Left renal pelvis (tissue), 4 donors: ENCODE results near the gene OTOS. TPM values are rescaled to one million over a fixed set of nuclear protein-coding genes. Genes with fewer than 3 reads are reported as not detected.
A peak's percentile ranks its signal among the peaks of the same experiment; 100 is the strongest.

Experiments
- DNase-seq, 4 donors: peaks; one replicate each; pipeline ENCODE4 v3.0.0-alpha.2; 2013; ENCODE audit warnings: low read depth in 4 of 4, low spot score in 3 of 4
- polyA plus RNA-seq, 4 donors: library from polyadenylated mRNA; unstranded; fragments of 120-200 nt; gene quantifications; one replicate each; pipeline ENCODE4 v1.2.1, GENCODE V29; 2013; ENCODE audit not compliant: insufficient read length in 4 of 4

The OTOS gene
- polyA plus RNA-seq, 4 donors = 0.26 to 0.46 (median 0.33) TPM; not detected in 1

DNA sequence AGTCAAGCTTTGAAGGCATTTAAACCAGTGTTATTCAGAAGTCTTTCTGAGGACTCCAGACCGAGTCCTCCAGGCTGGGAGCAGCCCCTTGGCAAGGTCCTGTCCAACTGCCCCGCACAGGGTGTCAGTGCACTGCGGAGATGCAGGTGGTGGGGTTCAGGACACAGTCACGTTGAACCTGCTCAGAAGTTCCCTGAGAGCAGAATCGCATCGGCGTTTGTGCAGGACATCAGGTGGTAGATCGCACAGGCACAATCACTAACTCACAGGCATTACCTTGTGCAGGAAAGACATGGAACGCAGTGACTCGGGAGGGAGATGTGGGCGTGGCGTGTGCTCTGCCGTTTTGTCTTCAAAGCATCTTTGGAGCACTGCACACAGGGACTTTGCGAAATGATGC, 14.7 kb downstream of the OTOS start:
- no peak for DNase-seq

GRCh38 chr2:240124651-240125030, 15.8 kb downstream of the OTOS start:
- no peak for DNase-seq

- DNase-seq = no peak
These were observed 16.4 kb downstream of the OTOS start for GRCh38 chr2:240123821-240124650.

GRCh38 chr2:240121675-240122074, 18.8 kb downstream of the OTOS start:
- no peak for DNase-seq

- DNase-seq = no peak
These were observed 19.3 kb downstream of the OTOS start for GRCh38 chr2:240121190-240121589.

DNA sequence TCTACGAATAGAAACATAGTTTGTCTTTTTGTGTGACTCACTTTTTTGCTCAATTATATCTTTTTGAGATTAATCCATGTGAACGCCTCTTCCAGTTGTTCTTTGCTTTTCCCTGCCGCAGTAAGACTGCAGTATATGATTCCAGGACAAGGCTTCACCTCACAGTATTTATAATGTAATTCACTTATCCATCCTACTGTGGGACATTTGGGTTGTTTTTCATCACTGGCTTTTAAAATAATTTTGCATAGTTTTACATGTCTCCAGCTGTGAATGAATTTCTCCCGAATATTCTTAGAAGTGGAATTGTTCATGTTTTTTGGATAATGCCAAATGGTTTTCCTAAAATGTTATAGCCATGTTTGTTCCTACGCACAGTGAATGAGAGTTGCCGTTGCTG, 26.2 kb downstream of the OTOS start:
- DNase-seq = no peak

DNA sequence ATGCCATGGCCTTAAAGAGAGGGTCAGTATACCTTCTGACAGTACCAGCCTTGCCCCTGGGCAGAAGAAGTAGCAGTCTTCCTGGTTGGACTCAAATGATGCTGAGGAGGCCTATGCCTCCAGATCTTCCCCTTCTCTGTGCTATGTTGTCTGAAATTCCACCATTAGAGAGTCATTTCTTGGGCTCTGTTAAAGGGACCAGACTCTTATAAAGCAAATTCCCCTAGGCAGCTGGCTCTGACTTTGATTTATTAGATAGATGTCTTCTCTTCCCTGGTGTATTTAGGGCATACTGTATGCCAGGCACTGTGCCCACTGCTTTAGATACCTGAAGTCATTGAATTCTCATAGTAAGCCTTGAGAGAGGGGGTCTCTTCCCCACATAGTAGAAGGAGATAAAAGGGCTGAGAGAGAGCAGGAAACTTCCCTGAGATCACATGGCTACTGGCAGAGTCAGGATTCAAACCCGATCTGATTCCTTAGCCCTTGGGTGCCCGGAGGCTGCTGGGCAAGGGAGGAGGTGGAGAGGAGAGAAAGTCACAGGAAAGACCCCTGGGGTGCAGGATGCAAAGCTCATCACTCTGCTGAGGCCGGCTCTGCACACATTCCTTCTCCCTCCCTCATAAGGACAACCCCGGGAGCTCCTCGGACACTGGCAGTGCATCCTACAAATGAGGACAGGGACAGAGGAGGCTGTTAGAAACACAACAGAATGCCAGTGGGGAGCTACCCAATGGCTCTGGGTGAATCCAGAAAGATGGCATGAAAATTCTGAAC, 27.4 kb downstream of the OTOS start:
- DNase-seq = no peak

- DNase-seq = peak; percentile 44 to 70 (median 62)
These were observed 29.2 kb downstream of the OTOS start for GRCh38 chr2:240111253-240111652.

DNA sequence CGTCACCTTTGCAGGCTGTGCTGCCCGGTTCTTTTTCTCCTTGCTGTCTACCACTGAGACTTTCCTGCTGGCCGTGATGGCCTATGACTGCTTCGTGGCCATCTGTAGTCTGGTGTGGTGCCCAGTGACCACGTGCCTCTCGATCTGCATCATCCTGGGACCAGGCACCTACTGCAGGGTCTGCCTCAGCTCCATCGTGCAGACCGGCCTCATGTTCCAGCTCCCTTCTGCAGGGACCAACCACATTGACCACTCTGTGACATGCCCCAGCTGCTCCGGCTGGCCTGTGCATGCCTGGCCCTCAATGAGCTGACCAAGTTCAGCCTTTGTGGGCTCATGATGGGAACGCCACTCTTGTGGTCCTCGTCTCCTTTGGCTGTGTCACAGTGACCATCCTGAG, 31.1 kb downstream of the OTOS start:
- no peak for DNase-seq

GRCh38 chr2:240107477-240107796, 33.0 kb downstream of the OTOS start:
- DNase-seq = no peak

DNA sequence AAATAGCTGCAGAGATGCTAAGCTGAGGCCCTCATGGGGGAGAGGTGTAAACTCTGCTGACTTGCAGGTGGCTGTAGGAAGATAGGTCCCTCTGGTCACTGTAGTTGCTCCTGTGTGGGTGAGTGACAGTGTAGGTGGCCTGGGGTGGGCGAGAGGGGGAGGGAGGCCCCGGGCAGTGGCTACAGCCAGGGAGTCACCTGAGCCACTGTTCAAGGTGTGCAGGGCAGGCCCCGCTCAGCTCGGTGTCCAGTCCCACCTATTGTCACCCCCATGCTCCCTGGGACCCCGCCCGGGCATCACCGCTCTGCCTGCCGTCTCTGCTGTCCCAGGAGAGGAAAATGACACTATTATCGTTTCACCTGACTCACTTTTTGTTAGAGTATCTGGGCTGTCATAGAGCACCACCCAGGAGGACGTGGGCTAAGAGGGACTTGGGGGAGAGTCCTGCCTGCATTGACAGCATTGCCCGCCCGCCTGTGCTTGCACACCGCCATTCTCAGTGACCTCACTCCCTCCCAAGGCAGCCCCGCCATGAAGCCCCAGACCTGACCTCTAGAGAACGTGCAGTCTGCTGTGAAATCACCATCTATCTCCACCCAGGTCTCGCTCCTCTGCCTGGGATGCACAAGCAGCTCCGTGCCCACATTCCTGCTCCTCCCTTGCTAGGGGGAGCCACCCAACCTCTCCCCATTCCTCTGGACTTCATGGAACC, 33.5 kb downstream of the OTOS start:
- no peak for DNase-seq

- DNase-seq = no peak
These were observed 34.5 kb downstream of the OTOS start for GRCh38 chr2:240105982-240106381.

- DNase-seq = no peak
These were observed 37.3 kb downstream of the OTOS start for GRCh38 chr2:240103136-240103535.

DNA sequence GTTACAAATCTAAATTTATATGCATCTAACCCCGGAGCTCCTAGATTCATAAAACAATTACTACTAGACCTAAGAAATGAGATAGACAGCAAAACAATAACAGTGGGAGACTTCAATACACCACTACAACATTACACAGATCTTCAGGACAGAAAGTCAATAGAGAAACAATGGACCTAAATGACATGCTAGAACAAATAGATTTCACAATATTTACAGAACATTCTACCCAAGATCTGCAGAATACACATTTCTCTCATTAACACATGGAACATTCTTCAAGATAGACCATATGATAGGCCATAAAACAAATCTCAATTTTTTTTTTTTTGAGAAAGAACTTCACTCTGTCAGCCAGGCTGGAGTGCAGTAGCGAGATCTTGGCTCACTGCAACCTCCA, 42.1 kb downstream of the OTOS start:
- DNase-seq = no peak

- no peak for DNase-seq
These were observed 44.6 kb downstream of the OTOS start for GRCh38 chr2:240095556-240096523.

- no peak for DNase-seq
These were observed 51.2 kb downstream of the OTOS start for GRCh38 chr2:240089306-240089705.
